Measurements from ENCODE around the gene SUPT20HL1. TPM values are rescaled to one million over a fixed set of nuclear protein-coding genes. Genes with fewer than 3 reads are reported as not detected.

SUPT20HL1 gene
- total and polyA plus RNA-seq, 10 of the 15 experiments (the other 5 are each of a cell fraction or from before 2014, with no cell fraction given) = not detected

DNA sequence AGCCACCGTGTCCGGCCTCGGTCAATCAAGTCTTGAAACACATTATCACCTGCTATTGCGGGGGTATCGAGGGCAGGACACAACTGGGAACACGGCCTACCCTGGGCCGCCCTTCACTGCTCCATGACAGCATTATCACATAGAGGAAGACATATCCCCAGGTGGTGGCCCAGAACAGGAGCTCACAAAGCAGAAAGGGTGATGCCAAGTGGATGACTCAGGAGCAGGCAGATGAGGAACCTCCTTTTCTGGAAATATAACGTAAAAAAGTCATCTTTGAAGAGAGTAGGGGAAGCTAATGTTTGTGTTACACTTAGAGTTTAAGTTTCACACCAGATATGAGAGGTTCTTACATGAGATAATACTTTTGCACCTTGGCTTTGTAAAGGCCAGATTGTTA lies 5.3 kb upstream of the SUPT20HL1 start (continued):
- TF ChIP-seq BMI1 (IDR thresholded peaks at IDR 0.05; ENCODE audit: borderline replicate concordance) = no peak
- TF ChIP-seq RCOR1 (conservative IDR thresholded peaks at IDR 0.05; ENCODE audit: low read depth, low read length) = no peak
- no peak for TF ChIP-seq CBX5 (IDR thresholded peaks at IDR 0.05; ENCODE audit: low read depth)
- TF ChIP-seq SREBF2 (IDR thresholded peaks at IDR 0.05; ENCODE audit: low read length) = no peak
- TF ChIP-seq, protein P1, sequence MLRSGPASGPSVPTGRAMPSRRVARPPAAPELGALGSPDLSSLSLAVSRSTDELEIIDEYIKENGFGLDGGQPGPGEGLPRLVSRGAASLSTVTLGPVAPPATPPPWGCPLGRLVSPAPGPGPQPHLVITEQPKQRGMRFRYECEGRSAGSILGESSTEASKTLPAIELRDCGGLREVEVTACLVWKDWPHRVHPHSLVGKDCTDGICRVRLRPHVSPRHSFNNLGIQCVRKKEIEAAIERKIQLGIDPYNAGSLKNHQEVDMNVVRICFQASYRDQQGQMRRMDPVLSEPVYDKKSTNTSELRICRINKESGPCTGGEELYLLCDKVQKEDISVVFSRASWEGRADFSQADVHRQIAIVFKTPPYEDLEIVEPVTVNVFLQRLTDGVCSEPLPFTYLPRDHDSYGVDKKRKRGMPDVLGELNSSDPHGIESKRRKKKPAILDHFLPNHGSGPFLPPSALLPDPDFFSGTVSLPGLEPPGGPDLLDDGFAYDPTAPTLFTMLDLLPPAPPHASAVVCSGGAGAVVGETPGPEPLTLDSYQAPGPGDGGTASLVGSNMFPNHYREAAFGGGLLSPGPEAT (IDR thresholded peaks at IDR 0.05; ENCODE audit: low read depth) = no peak
- TF ChIP-seq MEF2A (IDR thresholded peaks at IDR 0.05; ENCODE audit: insufficient read depth, low read depth, low read length) = no peak

DNA sequence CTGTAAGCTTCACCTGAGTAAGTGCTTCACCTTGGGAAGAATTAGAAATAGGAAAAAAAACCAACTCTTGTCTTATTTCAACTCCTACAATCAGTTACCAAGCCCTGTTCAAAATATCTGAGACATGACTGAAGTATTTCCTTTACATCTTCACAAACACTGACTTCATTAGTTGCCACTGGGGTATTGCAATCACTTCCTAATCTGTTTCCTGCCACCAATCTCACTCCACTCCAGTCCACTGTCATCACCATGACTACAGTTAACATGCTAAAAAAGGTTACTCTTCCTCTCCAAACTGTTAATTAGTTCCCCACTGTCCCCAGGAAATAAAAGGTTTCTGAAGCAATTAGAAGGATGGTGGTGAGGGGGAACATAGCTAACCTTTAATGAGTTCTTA lies 3.3 kb upstream of the SUPT20HL1 start:
- FAIRE-seq (no peak), ATAC-seq (no peak), DNase-seq (ENCODE audit: low read depth, low spot score) (no peak)
- no TSS peak for BruUV-seq (replicated peaks)
- Histone ChIP-seq H3K9ac (ENCODE audit: control insufficient read depth, insufficient read depth, low read length) (no peak overlapping the region), H3K27me3 (replicated peaks in 1 of 2; ENCODE audit: control insufficient read depth in 2 of 2, insufficient read depth in 2 of 2, low read length in 1 of 2) (no peaks in the 10 kb centered on the region; a peak in 1 of 4 replicates), H3K79me2 (ENCODE audit: control insufficient read depth, insufficient read depth, low read length) (no peaks in the 10 kb centered on the region), H3K4me1 (ENCODE audit: control insufficient read depth, insufficient read depth, low read length) (no peaks in the 10 kb centered on the region), H3K27ac (ENCODE audit: control insufficient read depth, insufficient read depth) (no peak overlapping the region), H3K4me2 (ENCODE audit: control insufficient read depth, insufficient read depth) (no peak overlapping the region), H2AFZ (ENCODE audit: control insufficient read depth, low read depth, low read length) (no peak overlapping the region), H3K9me3 (replicated peaks; ENCODE audit: control insufficient read depth, insufficient read depth, low read length) (no peaks in the 10 kb centered on the region), H3K36me3 (ENCODE audit: control insufficient read depth in 2 of 2, insufficient read depth in 2 of 2, low read length in 1 of 2) (no peaks in the 10 kb centered on the region), H3K4me3 (no peak overlapping the region), H4K20me1 (ENCODE audit: control insufficient read depth, insufficient read depth) (no peaks in the 10 kb centered on the region)
- RAD21 ChIA-PET (ENCODE audit: unreplicated experiment) = no interaction called here
- intact Hi-C loops (cut with micrococcal nuclease; ENCODE audit: unreplicated experiment) (no loop called here), in situ Hi-C loops (cut with MboI) (no loop called here)
- SMC1A ChIA-PET (ENCODE audit: uncharacterized antibody, unreplicated experiment) = interaction anchor here (0.9 to 2.3 kb wide), 3 partner anchors 9 to 14 kb away, joined by 4 to 8 read pairs (median 4); no protein-coding TSS in a partner anchor
- CTCF ChIA-PET = interaction anchor here (0.6 to 2.1 kb wide), 2 partner anchors 13 to 18 kb away, joined by 3 to 8 read pairs; no protein-coding TSS in a partner anchor
- POLR2A ChIA-PET = interaction anchor here (0.7 kb wide), 1 partner anchor 70 kb away, joined by 3 read pairs; no protein-coding TSS in a partner anchor
- TF ChIP-seq, protein P2, sequence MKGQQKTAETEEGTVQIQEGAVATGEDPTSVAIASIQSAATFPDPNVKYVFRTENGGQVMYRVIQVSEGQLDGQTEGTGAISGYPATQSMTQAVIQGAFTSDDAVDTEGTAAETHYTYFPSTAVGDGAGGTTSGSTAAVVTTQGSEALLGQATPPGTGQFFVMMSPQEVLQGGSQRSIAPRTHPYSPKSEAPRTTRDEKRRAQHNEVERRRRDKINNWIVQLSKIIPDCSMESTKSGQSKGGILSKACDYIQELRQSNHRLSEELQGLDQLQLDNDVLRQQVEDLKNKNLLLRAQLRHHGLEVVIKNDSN (IDR thresholded peaks at IDR 0.05; ENCODE audit: borderline replicate concordance, extremely low read length, insufficient read depth, low read depth, low read length) = no peak
- no peak for TF ChIP-seq MEF2A (IDR thresholded peaks at IDR 0.05; ENCODE audit: insufficient read depth, low read depth, low read length)
- TF ChIP-seq YBX1 (IDR thresholded peaks at IDR 0.05) = no peak
- TF ChIP-seq, protein P3, sequence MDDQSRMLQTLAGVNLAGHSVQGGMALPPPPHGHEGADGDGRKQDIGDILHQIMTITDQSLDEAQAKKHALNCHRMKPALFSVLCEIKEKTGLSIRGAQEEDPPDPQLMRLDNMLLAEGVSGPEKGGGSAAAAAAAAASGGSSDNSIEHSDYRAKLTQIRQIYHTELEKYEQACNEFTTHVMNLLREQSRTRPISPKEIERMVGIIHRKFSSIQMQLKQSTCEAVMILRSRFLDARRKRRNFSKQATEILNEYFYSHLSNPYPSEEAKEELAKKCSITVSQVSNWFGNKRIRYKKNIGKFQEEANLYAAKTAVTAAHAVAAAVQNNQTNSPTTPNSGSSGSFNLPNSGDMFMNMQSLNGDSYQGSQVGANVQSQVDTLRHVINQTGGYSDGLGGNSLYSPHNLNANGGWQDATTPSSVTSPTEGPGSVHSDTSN (IDR thresholded peaks at IDR 0.05; ENCODE audit: insufficient replicate concordance, low read depth, low read length) = no peak
- TF ChIP-seq, protein P4, sequence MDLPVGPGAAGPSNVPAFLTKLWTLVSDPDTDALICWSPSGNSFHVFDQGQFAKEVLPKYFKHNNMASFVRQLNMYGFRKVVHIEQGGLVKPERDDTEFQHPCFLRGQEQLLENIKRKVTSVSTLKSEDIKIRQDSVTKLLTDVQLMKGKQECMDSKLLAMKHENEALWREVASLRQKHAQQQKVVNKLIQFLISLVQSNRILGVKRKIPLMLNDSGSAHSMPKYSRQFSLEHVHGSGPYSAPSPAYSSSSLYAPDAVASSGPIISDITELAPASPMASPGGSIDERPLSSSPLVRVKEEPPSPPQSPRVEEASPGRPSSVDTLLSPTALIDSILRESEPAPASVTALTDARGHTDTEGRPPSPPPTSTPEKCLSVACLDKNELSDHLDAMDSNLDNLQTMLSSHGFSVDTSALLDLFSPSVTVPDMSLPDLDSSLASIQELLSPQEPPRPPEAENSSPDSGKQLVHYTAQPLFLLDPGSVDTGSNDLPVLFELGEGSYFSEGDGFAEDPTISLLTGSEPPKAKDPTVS (IDR thresholded peaks at IDR 0.05; ENCODE audit: low read depth, low read length) = no peak
- no peak for TF ChIP-seq CBX3 (IDR thresholded peaks at IDR 0.05; ENCODE audit: borderline replicate concordance, low read depth)
- TF ChIP-seq MTA2 (IDR thresholded peaks at IDR 0.05; ENCODE audit: low read depth) = no peak
- TF ChIP-seq BACH1 (IDR thresholded peaks at IDR 0.05; ENCODE audit: borderline replicate concordance) = no peak
- TF ChIP-seq, protein P5, sequence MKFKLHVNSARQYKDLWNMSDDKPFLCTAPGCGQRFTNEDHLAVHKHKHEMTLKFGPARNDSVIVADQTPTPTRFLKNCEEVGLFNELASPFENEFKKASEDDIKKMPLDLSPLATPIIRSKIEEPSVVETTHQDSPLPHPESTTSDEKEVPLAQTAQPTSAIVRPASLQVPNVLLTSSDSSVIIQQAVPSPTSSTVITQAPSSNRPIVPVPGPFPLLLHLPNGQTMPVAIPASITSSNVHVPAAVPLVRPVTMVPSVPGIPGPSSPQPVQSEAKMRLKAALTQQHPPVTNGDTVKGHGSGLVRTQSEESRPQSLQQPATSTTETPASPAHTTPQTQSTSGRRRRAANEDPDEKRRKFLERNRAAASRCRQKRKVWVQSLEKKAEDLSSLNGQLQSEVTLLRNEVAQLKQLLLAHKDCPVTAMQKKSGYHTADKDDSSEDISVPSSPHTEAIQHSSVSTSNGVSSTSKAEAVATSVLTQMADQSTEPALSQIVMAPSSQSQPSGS (IDR thresholded peaks at IDR 0.05; ENCODE audit: low read length) = no peak
- no peak for TF ChIP-seq STAT1 (conservative IDR thresholded peaks at IDR 0.05)
- TF ChIP-seq ZSCAN29 (IDR thresholded peaks at IDR 0.05) = no peak
